Nephron progenitor cell (in vitro differentiated cells): ENCODE results near the gene RNASEL.

Experiments used
- DNase-seq: peaks from one replicate; pipeline ENCODE4 v3.0.0; 2021
- H3K27ac Mint-ChIP-seq: 2 replicates; pipeline ENCODE4 v1.8.0; 2021; ENCODE audit warnings: mild to moderate bottlenecking, moderate library complexity, mixed read lengths
- H3K27me3 Mint-ChIP-seq: 2 replicates; pipeline ENCODE4 v1.8.0; 2021; ENCODE audit warnings: mild to moderate bottlenecking, low read depth, mixed read lengths; ENCODE audit not compliant: poor library complexity
- H3K36me3 Mint-ChIP-seq: 2 replicates; pipeline ENCODE4 v1.8.0; 2021; ENCODE audit warnings: low read depth, mixed read lengths
- H3K4me1 Mint-ChIP-seq: 2 replicates; pipeline ENCODE4 v1.8.0; 2021; ENCODE audit warnings: mixed read lengths
- H3K4me3 Mint-ChIP-seq: 2 replicates; pipeline ENCODE4 v1.8.0; 2021; ENCODE audit warnings: mild to moderate bottlenecking, moderate library complexity, mixed read lengths
- H3K9me3 Mint-ChIP-seq: 2 replicates; pipeline ENCODE4 v1.8.0; 2021; ENCODE audit warnings: mild to moderate bottlenecking, moderate library complexity, mixed read lengths
- TF ChIP-seq, protein P1 (sequence below): fragments of 200-600 bp; sonication (generic); IDR thresholded peaks from 2 replicates; pipeline ENCODE4 v1.5.0; 2021; ENCODE audit warnings: antibody characterized with exemption

RNASEL gene

DNA sequence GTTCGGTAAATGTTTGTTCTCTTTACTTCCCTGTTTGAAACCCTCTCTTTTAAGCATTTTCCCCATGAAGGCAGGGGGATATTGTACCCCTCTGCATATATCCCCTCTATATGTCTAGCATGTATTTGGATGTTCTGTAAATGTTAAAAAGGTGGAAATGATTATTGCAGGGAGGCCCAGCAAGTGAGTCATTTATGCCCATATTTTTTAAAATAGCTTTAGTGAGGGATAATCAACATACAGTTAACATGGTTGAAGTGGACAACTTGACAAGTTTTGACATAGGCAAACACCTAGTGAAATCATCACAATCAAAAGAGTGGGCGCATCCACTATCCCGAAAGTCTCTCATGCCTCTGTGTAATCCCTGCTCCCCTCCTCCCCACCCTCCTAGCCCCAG, 36.0 kb upstream of the RNASEL start:
- no peak for DNase-seq
- Mint-ChIP-seq H3K4me1 (peaks cover 60% of the 10 kb centered on the region), H3K27me3 (peaks cover 2% of the 10 kb centered on the region), H3K36me3 (peaks cover 9% of the 10 kb centered on the region), H3K27ac (no peak overlapping the region), H3K4me3 (no peak overlapping the region), H3K9me3 (peaks cover 11% of the 10 kb centered on the region)
- TF ChIP-seq, protein P1, sequence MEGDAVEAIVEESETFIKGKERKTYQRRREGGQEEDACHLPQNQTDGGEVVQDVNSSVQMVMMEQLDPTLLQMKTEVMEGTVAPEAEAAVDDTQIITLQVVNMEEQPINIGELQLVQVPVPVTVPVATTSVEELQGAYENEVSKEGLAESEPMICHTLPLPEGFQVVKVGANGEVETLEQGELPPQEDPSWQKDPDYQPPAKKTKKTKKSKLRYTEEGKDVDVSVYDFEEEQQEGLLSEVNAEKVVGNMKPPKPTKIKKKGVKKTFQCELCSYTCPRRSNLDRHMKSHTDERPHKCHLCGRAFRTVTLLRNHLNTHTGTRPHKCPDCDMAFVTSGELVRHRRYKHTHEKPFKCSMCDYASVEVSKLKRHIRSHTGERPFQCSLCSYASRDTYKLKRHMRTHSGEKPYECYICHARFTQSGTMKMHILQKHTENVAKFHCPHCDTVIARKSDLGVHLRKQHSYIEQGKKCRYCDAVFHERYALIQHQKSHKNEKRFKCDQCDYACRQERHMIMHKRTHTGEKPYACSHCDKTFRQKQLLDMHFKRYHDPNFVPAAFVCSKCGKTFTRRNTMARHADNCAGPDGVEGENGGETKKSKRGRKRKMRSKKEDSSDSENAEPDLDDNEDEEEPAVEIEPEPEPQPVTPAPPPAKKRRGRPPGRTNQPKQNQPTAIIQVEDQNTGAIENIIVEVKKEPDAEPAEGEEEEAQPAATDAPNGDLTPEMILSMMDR = no peak

- TF ChIP-seq, protein P1 = no peak
- Mint-ChIP-seq H3K4me3 (no peak overlapping the region), H3K9me3 (peaks cover 13% of the 10 kb centered on the region), H3K4me1 (peaks cover 56% of the 10 kb centered on the region), H3K36me3 (peaks cover 9% of the 10 kb centered on the region), H3K27me3 (peaks cover 3% of the 10 kb centered on the region), H3K27ac (no peak overlapping the region)
- DNase-seq = no peak
Observed at GRCh38 chr1:182624577-182624976, 35.5 kb upstream of the RNASEL start.

DNA sequence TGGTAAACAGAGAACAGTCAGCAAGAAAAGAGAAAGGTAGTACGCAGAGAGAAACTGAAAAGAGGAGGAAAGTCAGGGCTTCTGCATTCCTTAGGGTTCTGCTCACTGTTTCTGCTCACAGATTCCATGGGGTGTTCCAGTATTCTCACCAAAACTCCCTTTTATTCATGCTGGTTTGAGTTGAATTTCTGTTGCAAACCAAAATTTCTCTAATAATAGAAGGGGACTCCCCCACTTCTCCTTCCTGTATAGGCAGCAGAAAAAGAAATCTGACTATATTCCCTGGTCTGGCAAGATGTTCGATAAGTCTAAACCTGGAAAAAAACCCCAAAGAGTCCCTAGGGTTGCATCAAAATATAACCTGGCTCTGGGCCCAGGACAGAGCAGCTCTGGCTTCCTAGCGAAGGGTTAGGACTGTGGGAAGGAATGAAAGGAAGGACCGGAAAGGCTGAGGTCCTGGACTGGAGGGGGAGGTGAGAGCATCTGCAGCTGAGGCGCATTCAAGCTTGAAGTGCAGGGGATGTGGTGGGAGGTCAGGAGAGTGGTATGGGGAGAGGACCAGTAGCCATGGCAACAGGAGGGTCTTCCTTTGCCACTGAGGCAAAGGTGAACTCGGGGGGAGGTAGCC, 34.0 kb upstream of the RNASEL start:
- no peak for DNase-seq
- H3K9me3 Mint-ChIP-seq = peaks cover 18% of the 10 kb centered on the region
- peaks cover 14% of the 10 kb centered on the region for H3K36me3 Mint-ChIP-seq
- TF ChIP-seq, protein P1 = no peak
- peaks cover 12% of the 10 kb centered on the region for H3K27me3 Mint-ChIP-seq
- H3K27ac Mint-ChIP-seq = no peak overlapping the region
- H3K4me3 Mint-ChIP-seq = no peak overlapping the region
- H3K4me1 Mint-ChIP-seq = peaks cover 61% of the 10 kb centered on the region

GRCh38 chr1:182621906-182622305, 32.9 kb upstream of the RNASEL start:
- Mint-ChIP-seq H3K4me1 (peaks cover 67% of the 10 kb centered on the region), H3K27ac (no peak overlapping the region), H3K9me3 (peaks cover 18% of the 10 kb centered on the region), H3K36me3 (peaks cover 14% of the 10 kb centered on the region), H3K27me3 (peaks cover 11% of the 10 kb centered on the region), H3K4me3 (no peak overlapping the region)
- DNase-seq = no peak
- TF ChIP-seq, protein P1 = no peak

- Mint-ChIP-seq H3K9me3 (peaks cover 18% of the 10 kb centered on the region), H3K27ac (no peak overlapping the region), H3K27me3 (peaks cover 14% of the 10 kb centered on the region), H3K36me3 (peaks cover 14% of the 10 kb centered on the region), H3K4me1 (peaks cover 67% of the 10 kb centered on the region), H3K4me3 (no peak overlapping the region)
- DNase-seq = no peak
- TF ChIP-seq, protein P1 = no peak
Observed at GRCh38 chr1:182620924-182621585, 32.0 kb upstream of the RNASEL start.
